Hematopoietic multipotent progenitor cell (in vitro differentiated cells): ENCODE measurements around the gene PTPN14. TPM values are rescaled to one million over a fixed set of nuclear protein-coding genes. Genes with fewer than 3 reads are reported as not detected.
"Not testable (repeated sequence)": the region's sequence is repeated elsewhere in the genome, so short reads cannot be mapped to it uniquely, and the experiment has no call there.

Experiments
- DNase-seq, 3 donors: peaks; one replicate each; pipeline ENCODE4 v3.0.0-alpha.2; 2011 to 2015; ENCODE audit warnings: low read depth in 2 of 3, low spot score in 2 of 3
- total RNA-seq: library from RNA; depleted of rRNA; stranded (reverse); fragments of >200 nt; gene quantifications from one replicate; pipeline ENCODE4 v1.2.3, GENCODE V29; 2012

The PTPN14 gene
- total RNA-seq, 1 donor = 4.6 TPM

GRCh38 chr1:214481983-214482634, 69.3 kb downstream of the PTPN14 start:
- not testable (repeated sequence) for DNase-seq

- DNase-seq = no peak
These were observed 74.2 kb downstream of the PTPN14 start for GRCh38 chr1:214476986-214477870.

- DNase-seq = no peak
These were observed 75.0 kb downstream of the PTPN14 start for GRCh38 chr1:214476229-214476985.

GRCh38 chr1:214475746-214476145, 75.7 kb downstream of the PTPN14 start:
- no peak for DNase-seq

- no peak for DNase-seq
These were observed 76.1 kb downstream of the PTPN14 start for GRCh38 chr1:214475331-214475730.

GRCh38 chr1:214474467-214474866, 76.9 kb downstream of the PTPN14 start:
- no peak for DNase-seq

GRCh38 chr1:214473862-214474261, 77.5 kb downstream of the PTPN14 start:
- DNase-seq = no peak

- DNase-seq = no peak
These were observed 78.0 kb downstream of the PTPN14 start for GRCh38 chr1:214473387-214473786.

- DNase-seq = no peak
These were observed 79.0 kb downstream of the PTPN14 start for GRCh38 chr1:214472364-214472763.

GRCh38 chr1:214471458-214471857, 79.9 kb downstream of the PTPN14 start:
- no peak for DNase-seq

- no peak for DNase-seq
These were observed 81.3 kb downstream of the PTPN14 start for GRCh38 chr1:214470132-214470531.

- DNase-seq = no peak
These were observed 82.1 kb downstream of the PTPN14 start for GRCh38 chr1:214469290-214469689.

- no peak for DNase-seq
These were observed 84.3 kb downstream of the PTPN14 start for GRCh38 chr1:214467078-214467585.

- DNase-seq = no peak
These were observed 84.9 kb downstream of the PTPN14 start for GRCh38 chr1:214466403-214467077.

- DNase-seq = no peak
These were observed 86.7 kb downstream of the PTPN14 start for GRCh38 chr1:214464445-214465287.

- DNase-seq = no peak
These were observed 87.8 kb downstream of the PTPN14 start for GRCh38 chr1:214463596-214463995.

GRCh38 chr1:214462882-214463281, 88.5 kb downstream of the PTPN14 start:
- no peak for DNase-seq

GRCh38 chr1:214461305-214461704, 90.1 kb downstream of the PTPN14 start:
- no peak for DNase-seq

GRCh38 chr1:214460304-214460916, 91.0 kb downstream of the PTPN14 start:
- no peak for DNase-seq
